PC-9 (cell line): ENCODE measurements around the gene KLHL35. TPM values are rescaled to one million over a fixed set of nuclear protein-coding genes. Genes with fewer than 3 reads are reported as not detected.

Experiments
- BruUV-seq: library from RNA; stranded (reverse); fragments of 400-500 nt; replicated peaks from 2 replicates; lab custom pipeline; 2021; lab: Mats Ljungman, UMichigan
- CTCF ChIA-PET: fragments of 300-600 bp; sonication (Branson Sonifier 250); formaldehyde crosslinking; loops from one replicate; lab custom pipeline; 2022; ENCODE audit warnings: antibody characterized with exemption; lab: Charles Lee
- POLR2A ChIA-PET: fragments of 300-600 bp; sonication (Branson Sonifier 250); formaldehyde crosslinking; loops from one replicate; lab custom pipeline; 2022; ENCODE audit warnings: antibody characterized with exemption; ENCODE audit not compliant: unreplicated experiment; lab: Charles Lee
- DNase-seq, 2 experiments: peaks; one replicate each; pipeline versions ENCODE4 v3.0.0 to v3.0.0-alpha.2; 2015 to 2022; ENCODE audit warnings: mixed read lengths in 1 of 2
- H2AFZ ChIP-seq: fragments of 200-600 bp; sonication (generic); 2 replicates; pipeline ENCODE4 v1.8.1; 2017; ENCODE audit warnings: antibody characterized with exemption
- H3F3A ChIP-seq: fragments of 200-600 bp; sonication (generic); 2 replicates; pipeline ENCODE4 v1.8.1; 2017; ENCODE audit warnings: antibody characterized with exemption, mild to moderate bottlenecking, low read depth; ENCODE audit not compliant: insufficient read depth
- H3K27ac ChIP-seq: fragments of 200-600 bp; sonication (generic); 2 replicates; pipeline ENCODE4 v1.6.1; 2016; ENCODE audit warnings: mixed run types
- H3K27me3 ChIP-seq: fragments of 200-600 bp; sonication (generic); 2 replicates; pipeline ENCODE4 v1.6.1; 2016; ENCODE audit warnings: low read depth, mixed run types; ENCODE audit not compliant: insufficient read depth
- H3K36me3 ChIP-seq: fragments of 200-600 bp; sonication (generic); 2 replicates; pipeline ENCODE4 v1.6.1; 2016; ENCODE audit warnings: low read depth, mixed run types
- H3K4me1 ChIP-seq: fragments of 200-600 bp; sonication (generic); replicated peaks from 2 replicates; pipeline ENCODE4 v1.6.1; 2016; ENCODE audit warnings: mixed run types; ENCODE audit not compliant: insufficient read depth
- H3K4me2 ChIP-seq: fragments of 200-600 bp; sonication (generic); 2 replicates; pipeline ENCODE4 v1.6.1; 2017; ENCODE audit warnings: mixed run types
- H3K4me3 ChIP-seq: fragments of 200-600 bp; sonication (generic); 2 replicates; pipeline ENCODE4 v1.6.1; 2016; ENCODE audit warnings: mixed run types
- H3K79me2 ChIP-seq: fragments of 200-600 bp; sonication (generic); 2 replicates; pipeline ENCODE4 v1.6.1; 2017; ENCODE audit warnings: low read depth, mixed run types
- H3K9me2 ChIP-seq: fragments of 200-600 bp; sonication (generic); 2 replicates; pipeline ENCODE4 v1.8.1; 2017; ENCODE audit warnings: mild to moderate bottlenecking; ENCODE audit not compliant: insufficient read depth
- H3K9me3 ChIP-seq: fragments of 200-600 bp; sonication (generic); 2 replicates; pipeline ENCODE4 v1.8.1; 2016; ENCODE audit warnings: low read depth; ENCODE audit not compliant: insufficient read depth
- H4K20me1 ChIP-seq: fragments of 200-600 bp; sonication (generic); 2 replicates; pipeline ENCODE4 v1.8.1; 2017; ENCODE audit not compliant: insufficient read depth
- CTCF ChIP-seq: fragments of 200-600 bp; sonication (generic); conservative IDR thresholded peaks from 2 replicates; pipeline ENCODE4 v1.6.1; 2017; ENCODE audit warnings: mixed run types, antibody characterized with exemption, mild to moderate bottlenecking, moderate library complexity
- EZH2 ChIP-seq: fragments of 200-600 bp; sonication (generic); IDR thresholded peaks from 2 replicates; pipeline ENCODE4 v1.8.0; 2017; ENCODE audit warnings: antibody characterized with exemption, low read depth
- intact Hi-C: fragments of 100-400 bp; cut with micrococcal nuclease; formaldehyde crosslinking; loops from one replicate; pipeline ENCODE4 v1.10.0; 2022; ENCODE audit not compliant: unreplicated experiment
- total RNA-seq: library from RNA; stranded (reverse); gene quantifications from 2 replicates; pipeline ENCODE4 v1.2.3, GENCODE V29; 2021

The KLHL35 gene
- total RNA-seq, 1 experiment from 2014 or later: 11.1 TPM

- H3K4me3 ChIP-seq: no peak overlapping the region
- peak overlapping the region; percentile 27; the same call in 1 of the 2 replicates for H3K4me2 ChIP-seq
- intact Hi-C loops: loop anchor here (1.0 to 5.0 kb wide), 4 partner anchors 54 to 479 kb away; no protein-coding TSS in a partner anchor
- peaks cover 52% of the 10 kb centered on the region for H3K4me1 ChIP-seq
- no peak for TF ChIP-seq CTCF
- no peaks in the 10 kb centered on the region for H3K27me3 ChIP-seq
- BruUV-seq: no TSS peak
- ChIA-PET CTCF (interaction anchor here (0.6 to 1.6 kb wide), 9 partner anchors 10 to 638 kb away, joined by 3 to 6 read pairs (median 3); no protein-coding TSS in a partner anchor), POLR2A (interaction anchor here (0.6 to 0.7 kb wide), 3 partner anchors 296 to 618 kb away, joined by 3 to 11 read pairs (median 4); no protein-coding TSS in a partner anchor)
- peak; percentile 25 to 41 for DNase-seq
- H3K9me2 ChIP-seq: no peaks in the 10 kb centered on the region
- peaks cover 42% of the 10 kb centered on the region for H3F3A ChIP-seq
- H3K9me3 ChIP-seq: no peaks in the 10 kb centered on the region
- no peaks in the 10 kb centered on the region for H3K79me2 ChIP-seq
- no peak overlapping the region for H2AFZ ChIP-seq
- peak overlapping the region; percentile 35 for H3K27ac ChIP-seq
- H4K20me1 ChIP-seq: no peaks in the 10 kb centered on the region
- H3K36me3 ChIP-seq: no peaks in the 10 kb centered on the region
Measured at GRCh38 chr11:75387736-75388294, 45.2 kb downstream of the KLHL35 start.

- ChIA-PET POLR2A (interaction anchor here (0.6 kb wide), 2 partner anchors 39 to 128 kb away, joined by 3 to 4 read pairs; no protein-coding TSS in a partner anchor), CTCF (interaction anchor here (0.6 to 1.0 kb wide), 3 partner anchors 14 to 446 kb away, joined by 3 to 6 read pairs (median 5); no protein-coding TSS in a partner anchor)
- DNase-seq: peak; percentile 80 to 91
- peak overlapping the region; percentile 27 for H3K4me2 ChIP-seq
- H2AFZ ChIP-seq: no peak overlapping the region
- H3K27ac ChIP-seq: peak overlapping the region; percentile 35
- no peaks in the 10 kb centered on the region for H4K20me1 ChIP-seq
- BruUV-seq: no TSS peak
- no peaks in the 10 kb centered on the region for H3K79me2 ChIP-seq
- H3K4me1 ChIP-seq: peaks cover 52% of the 10 kb centered on the region
- no peaks in the 10 kb centered on the region for H3K27me3 ChIP-seq
- H3K36me3 ChIP-seq: no peaks in the 10 kb centered on the region
- H3K9me3 ChIP-seq: no peaks in the 10 kb centered on the region
- intact Hi-C loops: loop anchor here (5.0 kb wide), 2 partner anchors 55 to 415 kb away; no protein-coding TSS in a partner anchor
- TF ChIP-seq EZH2: no peak
- H3K4me3 ChIP-seq: no peak overlapping the region
- H3K9me2 ChIP-seq: no peaks in the 10 kb centered on the region
- peaks cover 37% of the 10 kb centered on the region for H3F3A ChIP-seq
Measured at GRCh38 chr11:75386942-75387630, 45.9 kb downstream of the KLHL35 start.

- intact Hi-C loops: loop anchor here (1.0 to 5.0 kb wide), 5 partner anchors 42 to 418 kb away; no protein-coding TSS in a partner anchor
- Histone ChIP-seq H3K4me3 (no peak overlapping the region), H3K4me1 (peaks cover 70% of the 10 kb centered on the region), H3K27me3 (no peaks in the 10 kb centered on the region), H3K4me2 (peak overlapping the region; percentile 55), H3K36me3 (no peaks in the 10 kb centered on the region), H3K27ac (no peak overlapping the region), H3F3A (peaks cover 40% of the 10 kb centered on the region), H3K9me3 (no peaks in the 10 kb centered on the region), H2AFZ (peak overlapping the region; percentile 4; the same call in 1 of the 2 replicates), H4K20me1 (no peaks in the 10 kb centered on the region), H3K9me2 (no peaks in the 10 kb centered on the region), H3K79me2 (no peaks in the 10 kb centered on the region)
- ChIA-PET CTCF (interaction anchor here (0.7 to 1.6 kb wide), 3 partner anchors 41 to 104 kb away, joined by 3 to 8 read pairs (median 6); no protein-coding TSS in a partner anchor), POLR2A (no interaction called here)
- TF ChIP-seq EZH2 (no peak), CTCF (peak; percentile 100)
- peak; percentile 58 to 71 for DNase-seq
- BruUV-seq: no TSS peak
Measured at GRCh38 chr11:75384438-75385080, 48.4 kb downstream of the KLHL35 start.
